Prostate gland (tissue), 2 donors: ENCODE measurements around the gene THBS2.

Source experiments
- POLR2A ChIP-seq: fragments of 450-650 bp; IDR thresholded peaks from one replicate; pipeline ENCODE4 v1.6.1; 2016; ENCODE audit warnings: antibody characterized with exemption, mild to moderate bottlenecking
- POLR2AphosphoS5 ChIP-seq: sonication (generic); formaldehyde crosslinking; IDR thresholded peaks from one replicate; pipeline ENCODE4 v1.6.1; 2017; ENCODE audit warnings: antibody characterized with exemption
- TF ChIP-seq, protein P1 (sequence below), 4 experiments: fragments of 200-600 bp in 2 of 4; fragments of 450-650 bp in 2 of 4; sonication (generic) in 2 of 4; IDR thresholded peaks; 1 replicate in 3 of 4; 2 replicates in 1 of 4; pipeline ENCODE4 v1.5.1; 2016 to 2019; ENCODE audit warnings: antibody characterized with exemption in 4 of 4, mild to moderate bottlenecking in 2 of 4, moderate library complexity in 2 of 4

DNA sequence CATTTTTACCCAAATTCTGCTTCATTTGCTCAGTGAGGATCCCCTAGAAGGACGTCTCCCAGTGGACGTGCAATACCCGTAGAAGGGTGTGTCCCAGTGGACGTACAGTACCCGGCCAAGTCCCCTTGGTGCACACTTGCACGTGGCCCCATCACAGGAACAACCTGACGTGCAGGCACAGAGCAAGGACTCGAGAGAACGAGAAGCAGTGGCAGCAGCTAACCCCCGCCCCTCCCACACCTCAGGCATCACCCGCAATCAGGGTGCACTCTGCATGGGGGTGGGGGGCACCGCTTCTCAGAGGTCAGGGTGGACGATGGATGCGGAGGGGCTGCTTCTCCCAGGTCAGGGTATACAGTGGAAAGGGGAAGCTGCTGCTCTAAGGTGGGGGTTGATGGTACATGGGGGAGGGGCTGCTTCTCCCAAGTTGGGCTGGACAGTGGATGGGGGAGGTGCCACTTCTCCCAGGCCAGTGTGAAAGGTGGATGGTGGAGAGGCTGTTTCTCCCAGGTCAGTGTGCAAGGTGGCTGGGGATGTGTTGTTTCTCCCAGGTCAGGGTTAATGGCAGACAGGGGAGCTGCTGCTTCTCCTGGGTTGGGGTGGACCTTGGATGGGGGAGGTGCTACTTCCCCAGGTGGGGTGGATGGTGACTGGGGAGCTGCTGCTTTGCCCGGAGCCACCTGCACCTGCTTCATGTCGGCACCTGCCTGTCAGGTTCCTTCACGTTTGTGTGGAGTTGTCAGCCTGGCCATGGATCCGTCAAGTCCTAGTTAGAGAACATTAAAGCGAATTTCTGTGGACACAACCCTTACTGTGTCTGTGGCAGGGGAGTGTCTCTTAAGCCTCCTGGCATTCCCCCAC is 1.0 kb upstream of the THBS2 start:
- no peak for TF ChIP-seq POLR2A
- TF ChIP-seq, protein P1, sequence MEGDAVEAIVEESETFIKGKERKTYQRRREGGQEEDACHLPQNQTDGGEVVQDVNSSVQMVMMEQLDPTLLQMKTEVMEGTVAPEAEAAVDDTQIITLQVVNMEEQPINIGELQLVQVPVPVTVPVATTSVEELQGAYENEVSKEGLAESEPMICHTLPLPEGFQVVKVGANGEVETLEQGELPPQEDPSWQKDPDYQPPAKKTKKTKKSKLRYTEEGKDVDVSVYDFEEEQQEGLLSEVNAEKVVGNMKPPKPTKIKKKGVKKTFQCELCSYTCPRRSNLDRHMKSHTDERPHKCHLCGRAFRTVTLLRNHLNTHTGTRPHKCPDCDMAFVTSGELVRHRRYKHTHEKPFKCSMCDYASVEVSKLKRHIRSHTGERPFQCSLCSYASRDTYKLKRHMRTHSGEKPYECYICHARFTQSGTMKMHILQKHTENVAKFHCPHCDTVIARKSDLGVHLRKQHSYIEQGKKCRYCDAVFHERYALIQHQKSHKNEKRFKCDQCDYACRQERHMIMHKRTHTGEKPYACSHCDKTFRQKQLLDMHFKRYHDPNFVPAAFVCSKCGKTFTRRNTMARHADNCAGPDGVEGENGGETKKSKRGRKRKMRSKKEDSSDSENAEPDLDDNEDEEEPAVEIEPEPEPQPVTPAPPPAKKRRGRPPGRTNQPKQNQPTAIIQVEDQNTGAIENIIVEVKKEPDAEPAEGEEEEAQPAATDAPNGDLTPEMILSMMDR (IDR thresholded peaks at IDR 0.05): no peak
- TF ChIP-seq POLR2AphosphoS5: no peak
